CD14-positive monocyte (primary cell): ENCODE data around the gene ZFAND2B. TPM values are rescaled to one million over a fixed set of nuclear protein-coding genes. Genes with fewer than 3 reads are reported as not detected.
A peak's percentile ranks its signal among the peaks of the same experiment; 100 is the strongest.

Experiments
- DNase-seq, 3 donors: peaks; one replicate each; pipeline ENCODE4 v3.0.0-alpha.2; 2011 to 2022
- H2AFZ ChIP-seq: 2 replicates; pipeline ENCODE4 v1.6.0; 2012; ENCODE audit warnings: mild to moderate bottlenecking, low read depth, low read length, inconsistent platforms; ENCODE audit not compliant: insufficient read depth, poor library complexity, severe bottlenecking
- H3K27ac ChIP-seq, 2 donors: 1 replicate in 1 of 2; 2 replicates in 1 of 2; pipeline ENCODE4 v1.5.1; 2012 to 2013; ENCODE audit warnings: low read length in 2 of 2, control low read depth in 1 of 2, inconsistent platforms in 1 of 2, low read depth in 1 of 2, mild to moderate bottlenecking in 1 of 2
- H3K27me3 ChIP-seq, 2 donors: one replicate each; pipeline versions ENCODE4 v1.6.0 to v1.6.1; 2011 to 2013; ENCODE audit warnings: low read length in 2 of 2; ENCODE audit not compliant: control insufficient read depth in 2 of 2, insufficient read depth in 2 of 2
- H3K36me3 ChIP-seq, 2 donors: replicated peaks in 1 of 2; 1 replicate in 1 of 2; 2 replicates in 1 of 2; pipeline versions ENCODE4 v1.5.1 to v1.6.1; 2012 to 2013; ENCODE audit warnings: low read length in 2 of 2, control low read depth in 1 of 2, inconsistent platforms in 1 of 2, mild to moderate bottlenecking in 1 of 2; ENCODE audit not compliant: insufficient read depth in 2 of 2, control insufficient read depth in 1 of 2
- H3K4me1 ChIP-seq, 2 donors: 1 replicate in 1 of 2; 2 replicates in 1 of 2; pipeline versions ENCODE4 v1.5.1 to v1.6.1; 2012 to 2013; ENCODE audit warnings: low read length in 2 of 2, control low read depth in 1 of 2, inconsistent platforms in 1 of 2, mild to moderate bottlenecking in 1 of 2, moderate library complexity in 1 of 2; ENCODE audit not compliant: insufficient read depth in 2 of 2, control insufficient read depth in 1 of 2
- H3K4me2 ChIP-seq: replicated peaks from 2 replicates; pipeline ENCODE3; 2012; ENCODE audit warnings: low read length, moderate library complexity, mild to moderate bottlenecking; ENCODE audit not compliant: poor library complexity, severe bottlenecking; ENCODE audit errors: extremely low read depth
- H3K4me3 ChIP-seq, 3 experiments: fragments of 200-600 bp in 1 of 3; sonication (generic) in 1 of 3; replicated peaks in 1 of 3; 1 replicate in 2 of 3; 2 replicates in 1 of 3; pipeline ENCODE4 v1.5.1; 2011 to 2013; ENCODE audit warnings: low read length in 3 of 3, mild to moderate bottlenecking in 3 of 3, control low read depth in 2 of 3, low read depth in 2 of 3, inconsistent platforms in 1 of 3, moderate library complexity in 1 of 3
- H3K79me2 ChIP-seq: 2 replicates; pipeline ENCODE4 v1.6.0; 2012; ENCODE audit warnings: mild to moderate bottlenecking, control low read depth, inconsistent platforms, low read length, moderate library complexity; ENCODE audit not compliant: insufficient read depth
- H3K9ac ChIP-seq: 2 replicates; pipeline ENCODE4 v1.6.0; 2017; ENCODE audit warnings: low read length, mild to moderate bottlenecking; ENCODE audit not compliant: insufficient read depth, poor library complexity, severe bottlenecking
- H3K9me3 ChIP-seq, 2 donors: replicated peaks in 1 of 2; 1 replicate in 1 of 2; 2 replicates in 1 of 2; pipeline versions ENCODE4 v1.5.1 to v1.6.1; 2012 to 2013; ENCODE audit warnings: low read length in 2 of 2, control low read depth in 1 of 2; ENCODE audit not compliant: control insufficient read depth in 1 of 2, insufficient read depth in 1 of 2
- H4K20me1 ChIP-seq: 2 replicates; pipeline ENCODE4 v1.6.0; 2012; ENCODE audit warnings: mild to moderate bottlenecking, low read length, control low read depth, moderate library complexity; ENCODE audit not compliant: insufficient read depth
- H3K27ac Mint-ChIP-seq, 7 donors: one replicate each; pipeline ENCODE4 v1.8.0; 2020; ENCODE audit warnings: mild to moderate bottlenecking in 7 of 7, mixed read lengths in 7 of 7, moderate library complexity in 6 of 7, inconsistent platforms in 2 of 7
- H3K27me3 Mint-ChIP-seq, 3 donors: one replicate each; pipeline ENCODE4 v1.8.0; 2021 to 2022; ENCODE audit warnings: low read depth in 3 of 3, mild to moderate bottlenecking in 3 of 3, mixed read lengths in 3 of 3, moderate library complexity in 3 of 3, inconsistent platforms in 1 of 3
- H3K36me3 Mint-ChIP-seq, 2 donors: one replicate each; pipeline ENCODE4 v1.8.0; 2020; ENCODE audit warnings: mixed read lengths in 2 of 2, inconsistent platforms in 1 of 2, mild to moderate bottlenecking in 1 of 2
- H3K4me1 Mint-ChIP-seq: one replicate; pipeline ENCODE4 v1.8.0; 2020; ENCODE audit warnings: mild to moderate bottlenecking, mixed read lengths
- H3K4me3 Mint-ChIP-seq, 2 donors: one replicate each; pipeline ENCODE4 v1.8.0; 2020; ENCODE audit warnings: mild to moderate bottlenecking in 2 of 2, mixed read lengths in 2 of 2, moderate library complexity in 1 of 2
- H3K9me3 Mint-ChIP-seq, 7 donors: one replicate each; pipeline ENCODE4 v1.8.0; 2020 to 2022; ENCODE audit warnings: mixed read lengths in 7 of 7, mild to moderate bottlenecking in 6 of 7, moderate library complexity in 6 of 7, inconsistent platforms in 2 of 7
- WGBS: methylation state at CpG from one replicate; pipeline ENCODE4 v1.1.5; 2013; ENCODE audit warnings: missing lambda C conversion rate; ENCODE audit not compliant: insufficient coverage; 5-methylcytosine and 5-hydroxymethylcytosine counted together
- intact Hi-C, 2 donors: fragments of 100-400 bp; cut with micrococcal nuclease; formaldehyde crosslinking; loops; one replicate each; pipeline versions ENCODE4 v1.15.0 to v1.15.1; 2023
- polyA plus RNA-seq, 3 donors: library from polyadenylated mRNA; depleted of rRNA in 1 of 3; unstranded in 2 of 3; stranded (reverse) in 1 of 3; fragments of 300-500 nt in 2 of 3; fragments of >200 nt in 1 of 3; fragmentation: Illumina TruSeq in 2 of 3; gene quantifications; 1 replicate in 2 of 3; 2 replicates in 1 of 3; pipeline ENCODE4 v1.2.3, GENCODE V29; 2012 to 2021
- TF ChIP-seq, protein P1 (sequence below): fragments of 200-600 bp; IDR thresholded peaks from one replicate; pipeline ENCODE4 v1.8.0; 2022; ENCODE audit warnings: antibody characterized with exemption, mild to moderate bottlenecking

Gene ZFAND2B
- polyA plus RNA-seq, 3 donors, result 45.7 to 98.9 (median 53.2) TPM

DNA sequence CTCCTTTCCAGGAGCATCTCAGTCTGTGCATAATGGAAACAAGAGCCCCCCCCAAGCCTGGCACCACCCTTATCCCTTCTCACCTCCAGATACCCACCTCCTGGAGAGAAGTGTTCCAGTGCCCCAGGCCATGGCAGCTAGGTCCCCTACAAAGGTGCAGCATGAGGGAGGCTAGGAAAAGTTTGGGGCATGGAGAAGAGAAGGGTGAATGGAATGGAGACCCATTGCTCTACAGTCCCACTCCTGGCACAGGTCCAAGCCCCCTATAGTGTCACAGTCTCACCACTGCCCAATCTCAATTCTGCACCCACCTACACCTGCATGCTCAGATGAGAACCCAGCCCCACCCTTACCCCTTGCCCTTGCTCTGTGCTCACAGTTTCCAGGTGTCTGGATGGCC is 37.6 kb upstream of the ZFAND2B start:
- Histone ChIP-seq H3K4me3 (no peak overlapping the region), H3K4me1 (no peaks in the 10 kb centered on the region), H3K79me2 (peaks cover 2% of the 10 kb centered on the region), H4K20me1 (peaks cover 32% of the 10 kb centered on the region), H3K9me3 (no peaks in the 10 kb centered on the region), H3K27me3 (no peaks in the 10 kb centered on the region), H3K9ac (no peak overlapping the region), H3K36me3 (peaks cover 22 to 29% of the 10 kb centered on the region in 2 donors), H3K27ac (no peak overlapping the region), H2AFZ (no peak overlapping the region), H3K4me2 (no peak overlapping the region)
- Mint-ChIP-seq H3K27ac (no peak overlapping the region), H3K36me3 (peaks cover 36 to 46% of the 10 kb centered on the region in 2 donors), H3K4me1 (peaks cover 19% of the 10 kb centered on the region), H3K27me3 (peaks cover 0 to 9% (median 2%) of the 10 kb centered on the region in 3 donors), H3K9me3 (no peaks in the 10 kb centered on the region), H3K4me3 (no peak overlapping the region)
- TF ChIP-seq, protein P1, sequence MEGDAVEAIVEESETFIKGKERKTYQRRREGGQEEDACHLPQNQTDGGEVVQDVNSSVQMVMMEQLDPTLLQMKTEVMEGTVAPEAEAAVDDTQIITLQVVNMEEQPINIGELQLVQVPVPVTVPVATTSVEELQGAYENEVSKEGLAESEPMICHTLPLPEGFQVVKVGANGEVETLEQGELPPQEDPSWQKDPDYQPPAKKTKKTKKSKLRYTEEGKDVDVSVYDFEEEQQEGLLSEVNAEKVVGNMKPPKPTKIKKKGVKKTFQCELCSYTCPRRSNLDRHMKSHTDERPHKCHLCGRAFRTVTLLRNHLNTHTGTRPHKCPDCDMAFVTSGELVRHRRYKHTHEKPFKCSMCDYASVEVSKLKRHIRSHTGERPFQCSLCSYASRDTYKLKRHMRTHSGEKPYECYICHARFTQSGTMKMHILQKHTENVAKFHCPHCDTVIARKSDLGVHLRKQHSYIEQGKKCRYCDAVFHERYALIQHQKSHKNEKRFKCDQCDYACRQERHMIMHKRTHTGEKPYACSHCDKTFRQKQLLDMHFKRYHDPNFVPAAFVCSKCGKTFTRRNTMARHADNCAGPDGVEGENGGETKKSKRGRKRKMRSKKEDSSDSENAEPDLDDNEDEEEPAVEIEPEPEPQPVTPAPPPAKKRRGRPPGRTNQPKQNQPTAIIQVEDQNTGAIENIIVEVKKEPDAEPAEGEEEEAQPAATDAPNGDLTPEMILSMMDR, result no peak
- DNase-seq, result no peak
- intact Hi-C loops, result loop anchor here in 1 of 2 donors (10.0 kb wide), 1 partner anchor 326 kb away; the partner anchor contains the start of gene GMPPA

DNA sequence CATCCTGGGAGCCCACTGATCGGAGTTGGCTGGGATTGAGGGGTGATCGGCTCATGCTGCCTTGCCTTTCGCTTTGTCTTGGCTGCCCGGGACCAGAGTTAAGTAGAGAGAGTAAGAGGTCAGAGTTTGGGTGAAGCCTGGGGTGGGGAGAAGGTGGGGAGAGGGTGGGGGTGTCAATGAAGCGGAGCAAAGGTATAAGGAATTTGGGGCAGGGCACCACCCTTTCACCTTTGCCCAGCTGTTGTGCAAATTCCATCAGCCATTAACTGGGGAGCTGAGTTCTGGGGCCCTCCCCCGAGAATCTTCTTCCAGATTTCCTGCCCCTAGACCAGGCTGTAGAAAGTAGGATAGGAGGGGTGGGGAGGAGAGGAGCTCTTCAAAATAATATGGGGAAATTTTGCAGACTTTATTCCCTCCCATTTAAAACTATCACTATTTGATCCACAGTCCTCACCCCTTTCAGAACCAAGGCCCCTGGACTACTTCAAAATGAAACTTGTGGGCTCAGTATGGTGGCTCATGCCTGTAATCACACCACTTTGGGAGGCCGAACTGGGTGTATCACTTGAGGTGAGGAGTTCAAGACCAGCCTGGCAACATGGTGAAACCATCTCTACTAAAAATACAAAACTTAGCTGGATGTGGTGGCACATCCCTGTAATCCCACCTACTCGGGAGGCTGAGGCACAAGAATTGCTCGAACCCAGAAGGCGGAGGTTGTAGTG is 36.5 kb upstream of the ZFAND2B start, which contains the start of gene SLC23A3:
Gene SLC23A3, minus strand, starts transcription at position 100 of the 725 bp plus-strand sequence. Its CDS starts 45 bp downstream, at position 55.
- no peak within 1 kb of the TSS for H3K4me3 ChIP-seq
- H3K9ac ChIP-seq, result no peak within 1 kb of the TSS
- no peaks in the 10 kb centered on the region for H3K9me3 Mint-ChIP-seq
- no peaks in the 10 kb centered on the region for H3K9me3 ChIP-seq
- peaks cover 43% of the 10 kb centered on the region for H4K20me1 ChIP-seq
- no peak for DNase-seq
- TF ChIP-seq, protein P1, result no peak
- H3K27me3 Mint-ChIP-seq, result peaks cover 0 to 7% (median 2%) of the 10 kb centered on the region in 3 donors
- no peaks in the 10 kb centered on the region for H3K27me3 ChIP-seq
- H3K27ac ChIP-seq, result no peak within 1 kb of the TSS
- peaks cover 34 to 41% of the 10 kb centered on the region in 2 donors for H3K36me3 ChIP-seq
- H3K79me2 ChIP-seq, result peaks cover 14% of the 10 kb centered on the region
- intact Hi-C loops, result loop anchor here (2.0 to 10.0 kb wide), 3 partner anchors 41 to 435 kb away; partner anchors contain the start of gene GMPPA (in 1 of the 2)
- H3K36me3 Mint-ChIP-seq, result peaks cover 47 to 58% of the 10 kb centered on the region in 2 donors
- 100% methylated on average over 4 of the region's 10 CpGs for WGBS
- peak within 1 kb of the TSS in 1 of 7 donors; percentile 24 for H3K27ac Mint-ChIP-seq
- peaks cover 28% of the 10 kb centered on the region for H3K4me1 Mint-ChIP-seq
- no peak within 1 kb of the TSS for H3K4me2 ChIP-seq
- H3K4me1 ChIP-seq, result peaks cover 3 to 10% of the 10 kb centered on the region in 2 donors
- H2AFZ ChIP-seq, result no peak within 1 kb of the TSS
- no peak within 1 kb of the TSS for H3K4me3 Mint-ChIP-seq
